Mononuclear cell (primary cell): ENCODE data around the gene CSNK1G1. TPM values are rescaled to one million over a fixed set of nuclear protein-coding genes. Genes with fewer than 3 reads are reported as not detected.
"Not testable (repeated sequence)": the region's sequence is repeated elsewhere in the genome, so short reads cannot be mapped to it uniquely, and the experiment has no call there.

Experiments
- H3K27me3 ChIP-seq: 2 replicates; pipeline ENCODE4 v1.6.0; 2011; ENCODE audit warnings: low read length, control low read depth; ENCODE audit not compliant: insufficient read depth
- H3K4me1 ChIP-seq: 2 replicates; pipeline ENCODE4 v1.5.1; 2011; ENCODE audit warnings: mild to moderate bottlenecking, low read length, control low read depth; ENCODE audit not compliant: insufficient read depth
- H3K4me3 ChIP-seq: 2 replicates; pipeline ENCODE4 v1.5.1; 2011; ENCODE audit warnings: mild to moderate bottlenecking, low read length, moderate library complexity
- H3K9me3 ChIP-seq: 2 replicates; pipeline ENCODE4 v1.5.1; 2011; ENCODE audit warnings: low read depth, mild to moderate bottlenecking, control low read depth, low read length
- total RNA-seq: library from RNA; depleted of rRNA; stranded (reverse); fragments of >200 nt; gene quantifications from one replicate; pipeline ENCODE4 v1.2.3, GENCODE V29; 2012

The CSNK1G1 gene
- total RNA-seq, 1 donor, result 16.1 TPM

DNA sequence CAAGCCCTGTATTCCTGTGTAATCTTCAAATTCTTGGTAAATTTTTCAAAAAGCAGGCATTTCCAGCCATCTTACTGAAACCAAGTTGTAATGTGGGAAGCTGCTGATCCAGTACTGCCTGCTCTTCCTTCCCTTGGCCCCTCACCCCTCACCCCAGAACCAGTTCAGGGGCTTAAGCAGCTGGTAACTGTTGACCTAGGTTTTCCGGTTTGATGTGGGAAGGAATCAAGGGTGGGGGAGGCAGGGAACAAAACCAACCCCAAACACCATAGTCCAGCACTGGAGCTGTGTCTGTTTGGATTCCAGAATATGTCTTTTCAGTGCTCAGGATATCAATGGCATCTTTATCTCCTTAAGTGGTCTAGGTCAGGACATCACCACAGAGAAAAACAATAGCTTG, 233.5 kb downstream of the CSNK1G1 start:
- H3K9me3 ChIP-seq, result no peaks in the 10 kb centered on the region
- H3K27me3 ChIP-seq, result no peaks in the 10 kb centered on the region
- H3K4me1 ChIP-seq, result no peaks in the 10 kb centered on the region
- no peak overlapping the region for H3K4me3 ChIP-seq

DNA sequence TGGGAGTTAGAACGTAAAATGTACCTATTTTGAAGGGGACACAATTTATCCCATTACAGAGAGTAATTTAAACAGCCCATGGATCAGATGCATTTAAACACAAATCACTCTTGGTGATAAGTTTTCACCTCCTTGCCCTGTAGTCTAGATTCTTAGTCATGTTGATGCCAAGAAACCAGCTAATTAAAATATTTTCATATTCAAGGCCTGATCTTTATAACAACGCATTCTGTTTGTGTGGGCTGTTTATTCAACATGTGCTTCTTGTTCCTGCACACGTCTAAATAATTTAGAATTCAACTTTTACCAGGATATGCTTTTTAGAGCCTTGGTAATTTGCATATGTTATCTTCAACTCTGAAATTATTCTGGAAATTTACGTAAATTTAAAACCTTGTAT, 234.4 kb downstream of the CSNK1G1 start:
- no peaks in the 10 kb centered on the region for H3K4me1 ChIP-seq
- no peaks in the 10 kb centered on the region for H3K27me3 ChIP-seq
- H3K4me3 ChIP-seq, result no peak overlapping the region
- H3K9me3 ChIP-seq, result no peaks in the 10 kb centered on the region

DNA sequence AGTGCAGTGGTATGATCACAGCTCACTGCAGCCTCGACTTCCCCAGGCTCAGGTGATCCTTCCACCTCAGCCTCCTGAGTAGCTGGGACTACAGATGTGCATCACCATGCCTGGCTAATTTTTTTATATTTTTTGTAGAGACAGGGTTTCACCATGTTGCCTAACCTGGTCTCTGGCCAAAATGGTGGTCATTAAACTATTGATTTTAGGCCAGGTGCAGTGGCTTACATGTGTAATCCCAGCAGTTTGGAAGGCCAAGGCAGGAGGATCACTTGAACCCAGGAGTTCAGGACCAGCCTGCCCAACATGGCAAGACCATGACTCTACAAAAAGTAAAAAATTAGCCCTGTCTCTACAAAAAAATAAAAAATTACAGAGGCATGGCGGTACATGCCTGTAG, 235.7 kb downstream of the CSNK1G1 start:
- not testable (repeated sequence) for H3K4me3 ChIP-seq, H3K9me3 ChIP-seq, H3K27me3 ChIP-seq, H3K4me1 ChIP-seq

DNA sequence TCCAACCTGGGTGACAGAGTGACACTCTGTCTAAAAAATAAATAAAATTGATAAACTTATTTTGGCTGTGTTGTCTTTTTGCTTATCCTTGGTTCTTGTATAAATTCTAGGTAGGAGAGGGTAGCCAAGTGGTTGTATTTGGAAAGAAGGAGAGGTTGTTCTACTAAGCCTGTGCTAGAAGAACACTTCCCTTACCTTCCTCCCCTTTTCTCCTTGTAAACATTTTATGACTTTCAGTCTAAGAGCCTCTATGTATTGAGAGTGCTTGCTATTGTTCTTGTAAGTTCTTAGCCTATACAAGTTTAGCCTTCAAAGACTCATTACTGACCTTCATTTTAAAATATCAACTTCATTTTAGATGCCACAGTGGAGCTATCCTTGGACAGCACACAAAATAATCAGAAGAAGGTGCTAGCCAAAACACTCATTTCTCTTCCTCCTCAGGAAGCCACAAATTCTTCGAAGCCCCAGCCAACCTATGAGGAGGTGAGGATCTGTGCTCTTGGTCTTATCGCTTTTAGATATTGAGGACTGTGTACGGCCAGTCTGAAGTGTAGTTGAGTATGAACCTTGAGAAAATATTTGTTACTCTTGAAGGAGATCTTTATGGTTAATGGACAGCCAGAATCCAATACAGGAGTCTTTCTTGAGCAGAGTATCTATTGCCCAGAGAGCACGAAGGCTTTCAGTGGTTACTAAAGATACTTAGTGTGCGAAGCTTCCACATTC, 238.1 kb downstream of the CSNK1G1 start:
- H3K27me3 ChIP-seq, result no peaks in the 10 kb centered on the region
- no peak overlapping the region for H3K4me3 ChIP-seq

More for the DNA sequence above, 238.1 kb downstream of the CSNK1G1 start:
- H3K4me1 ChIP-seq, result peaks cover 13% of the 10 kb centered on the region
- no peaks in the 10 kb centered on the region for H3K9me3 ChIP-seq

Other genes with a start within 250 kb of the CSNK1G1 start
- gene SNX22, start 204.4 kb downstream of the CSNK1G1 start, total RNA-seq, result 4.5 TPM
- 219 TPM for gene PPIB, start 193.2 kb downstream of the CSNK1G1 start, total RNA-seq
- 1.4 TPM for gene PCLAF, start 25.3 kb upstream of the CSNK1G1 start, total RNA-seq
- 9.4 TPM for gene TRIP4, start 31.7 kb upstream of the CSNK1G1 start, total RNA-seq
- 34.3 TPM for gene ZNF609, start 104.4 kb upstream of the CSNK1G1 start, total RNA-seq